Putamen (tissue), 1 donor: Measurements from ENCODE around the gene ETFB.

Source experiments
- DNase-seq: peaks from one replicate; pipeline ENCODE4 v3.0.0-alpha.2; 2016; ENCODE audit warnings: low spot score

Gene ETFB

GRCh38 chr19:51351266-51351990 lies 14.8 kb downstream of the ETFB start:
- DNase-seq: no peak

GRCh38 chr19:51347209-51347928 lies 18.8 kb downstream of the ETFB start:
- DNase-seq: no peak

GRCh38 chr19:51346742-51347141 lies 19.4 kb downstream of the ETFB start:
- DNase-seq: no peak

GRCh38 chr19:51345076-51345620 lies 21.0 kb downstream of the ETFB start:
- no peak for DNase-seq

GRCh38 chr19:51342631-51343569 lies 23.3 kb downstream of the ETFB start:
- DNase-seq: no peak

- DNase-seq: no peak
These were observed 24.1 kb downstream of the ETFB start, which contains the start of gene VSIG10L for GRCh38 chr19:51341976-51342580. Gene VSIG10L (minus strand): TSS chr19:51342139. CDS start chr19:51342124, 15 bp downstream.

GRCh38 chr19:51341066-51341465 lies 25.1 kb downstream of the ETFB start:
- no peak for DNase-seq

GRCh38 chr19:51339687-51340656 lies 26.2 kb downstream of the ETFB start:
- DNase-seq: peak; percentile 89

- peak; percentile 14 for DNase-seq
These were observed 26.9 kb downstream of the ETFB start for GRCh38 chr19:51339313-51339686.

- DNase-seq: peak; percentile 50
These were observed 27.4 kb downstream of the ETFB start for GRCh38 chr19:51338563-51339312.

- DNase-seq: no peak
These were observed 28.2 kb downstream of the ETFB start for GRCh38 chr19:51337861-51338562.

GRCh38 chr19:51337141-51337860 lies 28.9 kb downstream of the ETFB start:
- DNase-seq: no peak

GRCh38 chr19:51333836-51334460 lies 32.2 kb downstream of the ETFB start:
- DNase-seq: no peak

- no peak for DNase-seq
These were observed 34.5 kb downstream of the ETFB start for GRCh38 chr19:51331716-51332115.

- DNase-seq: no peak
These were observed 35.0 kb downstream of the ETFB start for GRCh38 chr19:51331193-51331592.

- no peak for DNase-seq
These were observed 35.8 kb downstream of the ETFB start for GRCh38 chr19:51330366-51330765.

GRCh38 chr19:51329411-51329810 lies 36.8 kb downstream of the ETFB start:
- no peak for DNase-seq
